Smooth muscle cell of trachea (primary cell): ENCODE measurements around the gene PEF1. TPM values are rescaled to one million over a fixed set of nuclear protein-coding genes. Genes with fewer than 3 reads are reported as not detected.

ENCODE experiments used
- total RNA-seq: library from RNA; depleted of rRNA; stranded (reverse); fragments of >200 nt; gene quantifications from 2 replicates; pipeline ENCODE4 v1.2.1, GENCODE V29; 2014

PEF1 gene, protein sequence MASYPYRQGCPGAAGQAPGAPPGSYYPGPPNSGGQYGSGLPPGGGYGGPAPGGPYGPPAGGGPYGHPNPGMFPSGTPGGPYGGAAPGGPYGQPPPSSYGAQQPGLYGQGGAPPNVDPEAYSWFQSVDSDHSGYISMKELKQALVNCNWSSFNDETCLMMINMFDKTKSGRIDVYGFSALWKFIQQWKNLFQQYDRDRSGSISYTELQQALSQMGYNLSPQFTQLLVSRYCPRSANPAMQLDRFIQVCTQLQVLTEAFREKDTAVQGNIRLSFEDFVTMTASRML
- total RNA-seq = 73.9 and 85.7 TPM in 2 replicates

DNA sequence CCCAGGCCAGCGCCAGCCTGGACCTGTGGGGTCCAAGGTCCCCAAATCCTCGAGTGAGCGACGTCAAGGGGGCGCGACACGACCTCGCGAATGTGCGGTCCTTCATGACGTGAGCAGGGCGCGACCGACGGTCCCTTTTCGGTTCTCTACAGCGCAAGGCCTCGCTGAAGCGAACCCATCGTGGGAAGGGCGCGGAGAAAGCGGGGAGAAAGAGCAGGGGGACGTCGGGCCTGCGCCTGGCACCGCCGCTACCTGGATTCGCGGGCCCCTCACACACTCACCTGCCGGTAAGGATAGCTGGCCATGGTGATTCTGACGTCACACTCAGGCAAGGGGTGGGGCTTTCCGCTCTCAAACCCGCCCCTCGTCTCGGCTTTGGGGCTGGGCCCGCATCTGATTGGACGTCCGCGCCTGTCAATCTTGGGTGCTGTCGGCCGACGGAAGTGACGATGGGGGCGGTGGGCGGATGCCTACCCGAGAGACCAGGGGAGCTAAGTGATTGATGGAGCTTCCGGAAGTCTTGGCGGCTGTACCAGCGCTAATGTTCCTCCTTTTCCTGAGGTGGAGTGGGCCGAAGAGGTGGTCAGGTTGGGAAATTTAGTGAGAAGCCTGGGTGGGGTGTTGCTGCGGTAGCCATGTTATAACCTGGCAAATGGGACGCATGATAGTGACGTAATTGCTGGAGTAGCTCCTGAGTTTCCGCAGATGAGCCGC lies at the start of gene PEF1:
PEF1 (minus strand) TSS at position 317 of the 714 bp plus-strand sequence; CDS start at position 305, 12 bp downstream.

DNA sequence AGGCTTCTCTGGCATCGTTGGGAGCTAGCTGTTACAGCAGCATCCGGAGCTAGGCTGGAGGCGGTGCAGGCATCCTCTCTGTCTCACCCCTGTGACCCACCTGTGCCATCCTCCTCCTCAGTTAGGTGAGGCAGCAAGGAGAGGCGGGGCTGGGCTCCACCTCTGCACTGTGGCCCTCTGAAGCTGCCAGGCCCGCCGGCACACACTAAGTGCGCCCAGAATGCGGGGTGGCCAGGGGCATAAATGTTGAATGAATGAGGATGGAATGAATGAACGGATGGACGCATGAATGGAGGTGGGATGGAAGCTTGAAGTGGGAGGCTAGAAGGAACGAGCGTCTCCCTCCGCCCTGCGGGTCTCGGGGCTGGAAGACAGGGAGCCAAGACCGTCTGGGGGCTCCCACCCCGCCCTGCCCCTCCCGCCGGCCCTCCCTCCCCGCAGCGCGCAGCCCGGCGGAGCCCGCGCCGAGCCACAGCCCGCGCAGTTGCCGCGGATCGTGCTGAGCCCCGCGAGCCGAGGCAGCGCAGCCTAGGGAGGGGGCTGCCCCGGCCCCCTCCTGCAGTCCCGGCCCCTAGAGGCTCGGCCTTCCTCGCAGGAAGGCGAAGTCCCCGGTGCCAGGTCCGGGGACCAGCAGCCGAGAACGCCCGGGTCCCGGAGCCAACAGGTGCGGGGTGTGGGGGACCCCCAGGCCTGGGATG lies 27.3 kb downstream of the PEF1 start, which contains the start of gene HCRTR1:
HCRTR1 (plus strand) TSS at position 472 of the 698 bp plus-strand sequence. CDS start 1,504 bp downstream, outside the sequence.

Other genes starting within 250 kb of the PEF1 start
- gene SERINC2, start 231.7 kb downstream of the PEF1 start, total RNA-seq = 5.5 and 38.9 TPM in 2 replicates
- 0.99 and 1.7 TPM in 2 replicates for gene TINAGL1, start 68.4 kb downstream of the PEF1 start, total RNA-seq
- gene HCRTR1, start 27.2 kb downstream of the PEF1 start, total RNA-seq = not detected in 2 replicates
- gene COL16A1, start 59.1 kb upstream of the PEF1 start, total RNA-seq = 80.1 and 116 TPM in 2 replicates
- gene ADGRB2, start 119.5 kb upstream of the PEF1 start, total RNA-seq = 7.4 and 25.0 TPM in 2 replicates
- 61.5 and 76.4 TPM in 2 replicates for gene SPOCD1, start 171.1 kb upstream of the PEF1 start, total RNA-seq